GM18517 (cell line): ENCODE results near the gene ZFP30.
A peak's percentile ranks its signal among the peaks of the same experiment; 100 is the strongest.
"Not testable (repeated sequence)": the region's sequence is repeated elsewhere in the genome, so short reads cannot be mapped to it uniquely, and the experiment has no call there.

Experiments used
- ATAC-seq: cut with Tn5 transposase; IDR thresholded peaks from one replicate; pipeline ENCODE4 v1.9.1; 2021; ENCODE audit warnings: mild to moderate bottlenecking, moderate library complexity; ENCODE audit not compliant: unreplicated experiment

ZFP30 gene

GRCh38 chr19:37655301-37655688 lies at the start of gene ZFP30:
Gene ZFP30, minus strand, starts transcription at chr19:37655465. Its CDS starts 7,643 bp downstream, at chr19:37647822.
- ATAC-seq, result peak; percentile 59

GRCh38 chr19:37699057-37699456 lies 43.8 kb upstream of the ZFP30 start:
- ATAC-seq, result no peak

- ATAC-seq, result no peak
These were observed 43.0 kb upstream of the ZFP30 start for GRCh38 chr19:37698216-37698615.

- no peak for ATAC-seq
These were observed 40.1 kb upstream of the ZFP30 start for GRCh38 chr19:37695144-37695899.

GRCh38 chr19:37692956-37693620 lies 37.8 kb upstream of the ZFP30 start:
- no peak for ATAC-seq

- no peak for ATAC-seq
These were observed 36.7 kb upstream of the ZFP30 start for GRCh38 chr19:37691881-37692504.

GRCh38 chr19:37683520-37683919 lies 28.3 kb upstream of the ZFP30 start:
- no peak for ATAC-seq

- ATAC-seq, result no peak
These were observed 14.2 kb upstream of the ZFP30 start for GRCh38 chr19:37669450-37669914.

GRCh38 chr19:37657157-37657556 lies 1.9 kb upstream of the ZFP30 start:
- not testable (repeated sequence) for ATAC-seq

- peak; percentile 67 for ATAC-seq
These were observed 565 bp upstream of the ZFP30 start for GRCh38 chr19:37655689-37656371.

- peak; percentile 39 for ATAC-seq
These were observed 500 bp downstream of the ZFP30 start for GRCh38 chr19:37654629-37655300.

GRCh38 chr19:37654118-37654517 lies 1.1 kb downstream of the ZFP30 start:
- ATAC-seq, result no peak

GRCh38 chr19:37635076-37636056 lies 19.9 kb downstream of the ZFP30 start:
- ATAC-seq, result no peak

GRCh38 chr19:37594982-37595382 lies 60.3 kb downstream of the ZFP30 start:
- ATAC-seq, result no peak

GRCh38 chr19:37594304-37594981 lies 60.8 kb downstream of the ZFP30 start, which contains the start of the genes ZNF540 and ZNF571:
Gene ZNF540, plus strand, starts transcription at chr19:37594876. Its CDS starts 3,572 bp downstream, at chr19:37598448.
Gene ZNF571, minus strand, starts transcription at chr19:37594792. Its CDS starts 8,116 bp downstream, at chr19:37586676.
- ATAC-seq, result peak; percentile 94

- ATAC-seq, result peak; percentile 30
These were observed 61.3 kb downstream of the ZFP30 start for GRCh38 chr19:37593996-37594303.

- ATAC-seq, result no peak
These were observed 71.9 kb downstream of the ZFP30 start for GRCh38 chr19:37583340-37583739.

GRCh38 chr19:37572203-37572602 lies 83.1 kb downstream of the ZFP30 start:
- ATAC-seq, result no peak

- ATAC-seq, result no peak
These were observed 89.9 kb downstream of the ZFP30 start for GRCh38 chr19:37565370-37565669.
